ENCODE results near the gene AEBP1.

- TF ChIP-seq, protein P1, sequence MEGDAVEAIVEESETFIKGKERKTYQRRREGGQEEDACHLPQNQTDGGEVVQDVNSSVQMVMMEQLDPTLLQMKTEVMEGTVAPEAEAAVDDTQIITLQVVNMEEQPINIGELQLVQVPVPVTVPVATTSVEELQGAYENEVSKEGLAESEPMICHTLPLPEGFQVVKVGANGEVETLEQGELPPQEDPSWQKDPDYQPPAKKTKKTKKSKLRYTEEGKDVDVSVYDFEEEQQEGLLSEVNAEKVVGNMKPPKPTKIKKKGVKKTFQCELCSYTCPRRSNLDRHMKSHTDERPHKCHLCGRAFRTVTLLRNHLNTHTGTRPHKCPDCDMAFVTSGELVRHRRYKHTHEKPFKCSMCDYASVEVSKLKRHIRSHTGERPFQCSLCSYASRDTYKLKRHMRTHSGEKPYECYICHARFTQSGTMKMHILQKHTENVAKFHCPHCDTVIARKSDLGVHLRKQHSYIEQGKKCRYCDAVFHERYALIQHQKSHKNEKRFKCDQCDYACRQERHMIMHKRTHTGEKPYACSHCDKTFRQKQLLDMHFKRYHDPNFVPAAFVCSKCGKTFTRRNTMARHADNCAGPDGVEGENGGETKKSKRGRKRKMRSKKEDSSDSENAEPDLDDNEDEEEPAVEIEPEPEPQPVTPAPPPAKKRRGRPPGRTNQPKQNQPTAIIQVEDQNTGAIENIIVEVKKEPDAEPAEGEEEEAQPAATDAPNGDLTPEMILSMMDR (IDR thresholded peaks at IDR 0.05): no peak
- no peak for TF ChIP-seq POLR2A (IDR thresholded peaks at IDR 0.05)
These were observed 11.0 kb upstream of the AEBP1 start for GRCh38 chr7:44093102-44093641.
